HS-27A (cell line): ENCODE measurements around the gene LINGO3.

ENCODE experiments used
- DNase-seq: peaks from one replicate; pipeline ENCODE4 v3.0.0-alpha.2; 2012; ENCODE audit warnings: low read depth, missing footprints

LINGO3 gene

GRCh38 chr19:2305452-2306280 lies 2.3 kb downstream of the LINGO3 start:
- no peak for DNase-seq

DNA sequence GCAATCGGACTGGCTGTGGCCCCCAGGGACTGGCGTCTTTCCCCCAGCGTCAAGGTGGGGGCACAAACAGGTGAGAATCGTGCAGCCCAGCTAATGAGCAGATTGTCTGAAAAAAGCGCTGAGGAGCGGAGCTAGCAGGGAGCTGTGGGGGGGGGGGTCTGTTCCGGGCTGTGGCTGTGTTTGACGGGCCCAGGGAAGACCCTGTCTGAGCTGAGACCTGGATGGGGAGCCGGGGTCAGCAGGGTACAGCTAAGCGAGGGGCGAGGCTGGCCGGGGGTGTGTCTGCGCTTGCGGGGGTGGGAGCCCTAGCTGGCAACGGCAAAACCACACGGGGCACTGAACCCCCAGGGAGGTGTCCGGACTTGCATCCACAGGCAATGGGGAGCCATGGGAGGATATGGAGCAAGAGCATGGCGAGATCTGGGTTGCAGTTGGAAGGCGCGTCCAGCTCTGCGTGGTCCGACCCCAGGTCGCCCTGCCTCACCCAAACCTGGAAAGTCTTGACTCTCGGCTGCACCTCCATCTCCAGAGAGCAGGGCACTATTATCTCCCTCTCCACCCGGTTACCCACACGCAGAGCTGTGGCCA lies 4.6 kb downstream of the LINGO3 start:
- no peak for DNase-seq

- no peak for DNase-seq
Measured at GRCh38 chr19:2302319-2303210, 5.4 kb downstream of the LINGO3 start.

- no peak for DNase-seq
Measured at GRCh38 chr19:2300533-2300932, 7.4 kb downstream of the LINGO3 start.

- no peak for DNase-seq
Measured at GRCh38 chr19:2296141-2296540, 11.8 kb downstream of the LINGO3 start.

GRCh38 chr19:2294687-2295335 lies 13.1 kb downstream of the LINGO3 start:
- no peak for DNase-seq

DNA sequence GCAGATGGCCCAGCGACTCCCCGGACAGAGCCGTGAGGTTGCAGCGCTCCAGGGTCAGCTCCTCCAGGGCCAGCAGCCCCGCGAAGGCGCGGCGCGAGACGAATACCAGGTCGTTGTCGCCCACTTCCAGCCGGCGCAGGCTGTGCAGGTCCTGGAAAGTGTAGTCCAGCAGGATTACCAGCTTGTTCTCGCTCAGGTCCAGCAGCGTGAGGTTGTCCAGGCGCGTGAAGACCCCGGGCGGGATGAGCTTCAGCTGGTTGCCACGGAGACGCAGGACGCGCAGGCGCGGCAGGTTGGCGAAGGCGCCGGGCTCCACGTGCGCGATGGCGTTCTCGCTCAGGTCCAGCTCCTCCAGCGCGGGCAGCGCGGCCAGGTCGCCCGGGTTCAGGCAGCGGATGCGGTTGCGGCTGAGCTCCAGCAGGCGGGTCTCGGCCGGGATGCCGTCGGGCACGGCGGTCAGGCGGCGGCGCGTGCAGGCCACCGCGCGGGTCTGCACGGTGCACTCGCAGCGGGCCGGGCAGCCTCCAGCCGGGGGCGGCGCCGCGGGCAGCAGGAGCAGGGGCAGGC lies 16.7 kb downstream of the LINGO3 start:
- DNase-seq = no peak

- no peak for DNase-seq
Measured at GRCh38 chr19:2290441-2291184, 17.3 kb downstream of the LINGO3 start.

- no peak for DNase-seq
Measured at GRCh38 chr19:2289714-2290435, 18.1 kb downstream of the LINGO3 start.

DNA sequence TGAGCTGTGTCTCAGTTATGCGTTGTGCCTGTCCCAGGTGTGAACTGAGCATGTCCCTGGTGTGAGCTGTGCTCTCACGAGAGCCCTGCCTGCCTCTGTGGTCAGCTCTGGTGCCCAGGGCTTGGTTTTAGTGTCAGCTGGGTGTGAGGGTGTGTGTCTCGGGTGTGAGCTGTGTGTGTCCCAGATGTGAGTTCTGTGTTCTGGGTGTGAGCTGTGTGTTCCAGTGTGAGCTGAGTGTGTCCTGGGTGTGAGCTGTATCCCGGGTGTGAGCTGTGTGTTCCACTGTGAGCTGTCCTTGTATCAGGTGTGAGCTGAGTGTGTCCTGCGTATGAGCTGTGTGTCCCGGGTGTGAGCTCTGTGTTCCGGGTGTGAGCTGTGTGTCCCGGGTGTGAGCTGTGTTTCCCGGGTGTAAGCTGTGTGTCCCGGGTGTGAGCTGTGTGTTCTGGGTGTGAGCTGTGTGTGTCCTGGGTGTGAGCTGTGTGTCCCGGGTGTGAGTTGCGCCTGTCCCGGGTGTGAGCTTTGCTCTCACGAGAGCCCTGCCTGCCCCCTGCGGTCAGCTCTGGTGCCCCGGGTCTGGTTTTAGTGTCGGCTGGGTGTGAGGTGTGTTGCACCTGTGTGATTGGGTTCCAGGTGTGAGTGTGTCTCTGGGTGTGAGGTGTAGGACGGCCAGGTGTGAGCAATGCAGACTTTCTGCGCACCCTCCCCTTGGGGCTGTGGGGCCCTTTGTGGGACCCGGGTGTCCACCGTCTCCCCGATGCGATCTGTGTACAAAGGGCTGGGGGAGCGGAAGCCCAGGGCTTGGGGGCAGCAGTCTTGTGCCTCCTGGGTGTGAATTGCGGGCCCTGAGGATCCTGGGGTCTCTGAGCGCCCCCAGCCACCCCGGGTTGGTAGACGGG lies 18.9 kb downstream of the LINGO3 start:
- DNase-seq = no peak

DNA sequence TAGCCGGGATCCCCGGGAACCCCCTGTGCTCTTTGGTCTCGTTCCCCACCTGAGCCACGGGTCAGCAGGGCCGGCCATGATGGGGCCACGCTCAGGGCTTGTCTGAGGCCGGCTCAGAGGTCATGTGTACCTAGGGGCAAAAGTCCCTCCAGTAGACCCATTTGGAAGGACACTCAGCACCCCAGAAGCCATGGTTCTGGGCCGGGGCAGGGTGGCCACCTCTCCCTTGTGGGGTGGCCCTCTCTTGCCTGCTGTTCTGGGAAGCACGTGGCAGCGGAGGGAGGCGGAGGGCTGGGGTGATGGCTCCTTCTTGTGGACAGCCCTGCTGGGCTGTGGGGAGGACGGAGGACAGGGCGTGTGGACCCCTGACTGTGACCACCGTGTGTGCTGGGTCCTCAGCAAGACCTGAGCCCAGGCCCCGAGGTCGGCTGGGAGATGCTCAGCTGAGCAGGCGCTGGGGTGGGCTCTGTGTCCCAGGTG lies 19.6 kb downstream of the LINGO3 start:
- no peak for DNase-seq

DNA sequence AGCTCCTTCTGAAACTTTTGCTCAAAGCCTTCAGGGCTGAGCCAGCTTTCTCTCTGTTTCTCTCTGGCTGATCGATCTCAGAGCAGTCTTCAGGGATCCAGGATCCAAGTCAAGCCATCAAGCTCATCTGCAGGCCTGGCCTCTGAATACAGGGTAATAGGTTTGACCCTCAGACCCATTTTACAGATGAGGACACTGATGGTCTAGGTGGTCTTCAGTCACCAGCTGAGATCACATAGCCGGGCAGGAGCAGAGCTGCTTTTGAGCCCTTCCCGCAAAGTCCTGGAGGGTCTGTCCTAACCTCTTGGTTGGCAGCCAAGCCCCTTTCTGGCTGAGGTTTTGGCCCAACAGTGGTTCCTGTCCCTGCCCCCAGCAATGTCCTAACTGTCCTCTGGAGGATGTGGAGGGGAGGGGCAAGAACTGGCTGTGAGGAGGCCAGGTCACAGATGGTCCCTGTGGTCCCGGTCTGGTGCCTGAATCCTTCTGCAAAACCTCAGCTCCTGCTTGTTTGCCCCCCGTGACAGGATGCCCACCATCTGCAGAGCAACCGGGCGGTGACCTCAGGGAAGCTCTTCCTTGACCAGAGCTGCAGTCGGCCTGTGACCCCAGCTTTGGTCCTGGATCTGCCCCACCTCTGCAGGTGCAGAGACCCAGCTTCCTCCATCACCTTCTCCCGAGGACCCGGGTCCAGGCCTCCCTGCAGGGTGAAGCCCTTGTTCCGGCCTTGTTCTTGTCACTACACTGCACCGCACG lies 20.2 kb downstream of the LINGO3 start:
- DNase-seq = no peak

DNA sequence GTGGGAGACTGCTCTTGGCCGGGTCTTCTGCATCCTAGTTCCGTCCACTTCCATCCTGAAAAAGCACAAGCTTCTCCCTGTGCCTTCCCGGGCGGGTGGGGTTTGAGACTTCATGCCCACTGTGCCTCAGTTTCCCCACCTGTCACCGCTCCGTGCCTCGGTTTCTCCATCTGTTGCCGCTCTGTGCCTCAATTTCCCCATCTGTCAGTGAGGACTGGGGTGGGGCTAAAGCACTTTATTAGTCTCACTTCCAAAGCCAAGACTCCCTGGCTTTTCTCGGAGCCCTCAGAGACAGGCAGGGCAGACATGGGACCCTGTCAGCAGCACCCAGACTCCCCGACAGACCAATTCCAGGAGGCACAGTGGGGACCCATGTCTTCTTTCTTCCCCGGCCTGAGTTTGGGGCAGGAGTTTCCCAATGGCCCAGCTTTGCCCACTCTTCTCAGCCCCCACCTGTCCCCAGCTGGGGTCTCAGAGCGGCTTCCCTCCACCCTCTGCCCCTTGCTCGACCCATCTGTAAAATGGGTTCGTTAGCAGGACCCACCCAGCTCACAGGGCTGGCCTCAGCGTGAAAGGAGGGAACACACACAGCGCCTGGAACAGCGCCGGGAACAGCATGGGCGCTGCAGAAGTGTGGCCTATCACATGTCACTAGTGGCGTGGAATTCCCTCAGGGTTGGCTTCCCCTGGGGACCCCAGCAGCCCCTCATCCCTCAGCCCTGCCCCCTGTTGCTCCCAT lies 21.4 kb downstream of the LINGO3 start:
- DNase-seq = no peak

- DNase-seq = no peak
Measured at GRCh38 chr19:2283835-2284507, 24.0 kb downstream of the LINGO3 start.

DNA sequence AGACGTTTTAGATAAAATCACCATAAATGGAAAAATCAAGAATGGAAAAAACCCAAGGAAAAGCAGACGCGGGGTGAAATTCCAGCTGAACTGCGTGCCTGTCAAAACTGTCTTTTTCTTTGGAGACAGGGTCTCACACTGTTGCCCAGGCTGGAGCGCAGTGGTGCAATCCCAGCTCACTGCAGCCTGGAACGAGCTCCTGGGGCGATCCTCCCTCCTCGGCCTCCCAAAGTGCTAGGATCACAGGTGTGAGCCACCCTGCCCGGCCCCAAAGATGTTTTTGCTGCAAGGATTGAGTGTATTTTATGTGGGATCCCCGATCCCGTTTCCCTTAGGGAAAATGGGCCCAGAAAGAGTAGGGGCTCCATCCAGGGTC lies 25.1 kb downstream of the LINGO3 start:
- DNase-seq = no peak

GRCh38 chr19:2282062-2282861 lies 25.7 kb downstream of the LINGO3 start, which contains the start of gene PEAK3:
Gene PEAK3 (minus strand): TSS chr19:2282175. CDS start chr19:2280931, 1,244 bp downstream.
- DNase-seq = no peak
